Activated T-cell treated with anti-CD3 and anti-CD28 coated beads for 1 hour (primary cell): ENCODE results near the gene MCTP2.
"Not testable (repeated sequence)": the region's sequence is repeated elsewhere in the genome, so short reads cannot be mapped to it uniquely, and the experiment has no call there.

ENCODE experiments used
- DNase-seq: peaks from one replicate; pipeline ENCODE4 v3.0.0-alpha.2; 2020; ENCODE audit warnings: low read depth

The MCTP2 gene

DNA sequence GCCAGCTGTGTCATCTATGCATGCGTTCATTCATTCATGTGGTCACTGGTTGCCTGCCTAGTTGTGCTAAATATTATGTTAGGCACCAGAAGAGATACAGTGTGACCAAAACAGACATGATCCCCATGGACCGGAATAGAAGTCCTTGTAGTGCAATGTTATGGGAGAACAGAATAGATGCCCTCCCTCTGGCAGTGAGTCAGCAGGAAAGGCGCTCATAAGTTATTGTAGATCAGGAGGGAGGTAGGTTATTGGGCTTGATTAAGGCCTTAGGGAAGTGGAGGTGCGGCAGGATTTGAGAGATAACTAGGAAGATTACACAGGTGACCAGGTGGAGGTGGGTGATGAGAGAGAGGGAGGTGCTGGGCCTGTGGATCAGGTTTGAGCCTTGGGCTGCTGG is 5.2 kb downstream of the MCTP2 start:
- DNase-seq: no peak

DNA sequence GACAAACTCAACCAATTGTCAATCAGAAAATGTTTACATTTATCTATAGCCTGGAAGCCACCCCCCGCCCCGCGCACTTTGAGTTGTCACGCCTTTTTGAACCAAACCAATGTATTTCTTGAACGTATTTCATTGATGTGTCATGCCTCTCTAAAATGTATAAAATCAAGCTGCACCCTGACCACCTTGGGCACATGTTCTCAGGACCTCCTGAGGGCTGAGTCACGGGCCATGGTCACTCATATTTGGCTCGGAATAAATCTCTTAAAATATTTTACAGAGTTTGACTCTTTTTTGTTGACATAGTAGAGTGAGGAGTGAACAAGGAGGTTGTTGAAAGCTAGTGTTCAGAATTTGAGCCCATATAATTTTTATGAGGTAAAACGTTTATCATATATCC is 6.5 kb downstream of the MCTP2 start:
- DNase-seq: no peak

DNA sequence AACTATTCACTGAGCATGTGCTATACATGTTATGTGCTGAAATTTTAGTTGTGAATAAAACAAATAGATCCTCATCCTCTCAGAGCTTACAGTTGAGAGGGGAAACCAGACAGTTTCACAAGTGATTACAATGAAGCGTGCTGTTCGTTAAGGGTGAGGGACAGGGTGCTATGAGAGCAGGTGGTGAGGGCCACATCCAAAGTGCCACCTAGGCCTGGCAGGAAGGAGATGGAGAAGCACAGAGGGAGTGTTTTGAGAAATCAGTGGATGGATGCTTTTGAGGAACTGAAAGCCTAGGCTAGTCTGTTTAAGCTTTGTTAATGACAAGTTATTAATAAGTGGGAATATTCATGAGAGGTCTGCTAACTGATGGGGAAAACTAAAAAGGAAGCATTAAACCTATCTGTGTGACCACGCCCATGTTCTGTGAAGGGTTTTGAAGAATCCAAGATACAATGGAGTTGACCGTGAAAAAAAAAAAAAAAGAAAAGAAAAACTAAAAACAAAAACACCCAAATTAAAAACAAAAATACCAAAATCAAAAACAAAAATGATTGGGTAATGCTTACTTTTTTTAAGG is 7.3 kb downstream of the MCTP2 start:
- no peak for DNase-seq

DNA sequence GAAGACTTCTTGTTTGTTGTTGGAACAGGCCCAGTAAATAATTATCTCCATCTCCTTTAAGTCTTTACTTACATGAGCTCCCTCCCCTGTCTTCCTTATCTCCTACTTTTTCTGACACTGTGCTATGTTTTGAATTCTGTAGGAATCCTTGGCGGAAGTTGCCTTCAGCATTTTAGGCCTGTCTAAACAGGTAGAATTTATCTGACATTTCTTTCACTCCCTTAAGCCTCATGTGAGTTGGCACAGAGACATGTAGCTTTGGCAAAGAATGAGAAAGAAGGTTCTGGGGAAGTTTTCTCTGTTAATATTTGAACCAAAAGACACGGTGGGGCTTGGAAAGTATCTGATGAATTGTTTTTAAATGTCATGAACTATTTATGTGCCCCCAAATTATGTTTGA is 8.1 kb downstream of the MCTP2 start:
- DNase-seq: no peak

DNA sequence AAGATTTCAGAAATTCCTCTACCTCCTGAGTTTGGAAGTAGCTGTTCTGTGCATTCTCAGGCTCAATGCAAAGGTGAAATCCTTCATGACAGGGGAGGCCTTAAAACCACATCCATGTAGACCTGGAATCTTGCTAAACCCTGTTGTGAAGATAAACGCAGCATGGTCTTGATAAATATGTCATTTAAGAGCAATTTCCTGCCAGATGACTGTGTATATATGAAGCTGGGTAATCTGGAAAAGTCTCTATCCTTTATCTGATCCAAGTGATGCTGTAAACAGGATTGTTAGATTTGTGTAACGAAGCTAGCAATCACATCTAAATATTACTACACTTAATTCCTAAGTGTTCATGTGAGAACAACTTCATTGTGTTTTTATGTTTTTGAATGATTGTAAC is 9.1 kb downstream of the MCTP2 start:
- DNase-seq: no peak

DNA sequence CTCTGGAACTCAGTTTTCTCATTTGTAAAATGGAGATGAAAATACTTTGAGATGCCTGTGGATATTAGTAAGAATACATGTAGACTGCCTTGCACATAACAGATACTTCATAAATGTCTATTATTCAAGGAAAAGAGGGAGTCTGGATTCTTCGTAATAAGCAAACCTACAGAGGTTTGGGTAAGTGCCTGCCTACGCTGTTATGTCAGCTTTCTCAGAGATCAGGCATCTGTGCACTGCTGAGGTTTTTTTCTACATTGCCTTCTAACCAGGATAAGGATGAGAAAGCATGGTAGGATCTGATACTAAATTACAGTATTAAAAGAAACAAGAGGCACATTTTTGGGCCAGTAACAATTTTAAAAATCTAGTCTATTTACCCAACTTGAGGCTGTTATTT is 10.9 kb downstream of the MCTP2 start:
- DNase-seq: no peak

DNA sequence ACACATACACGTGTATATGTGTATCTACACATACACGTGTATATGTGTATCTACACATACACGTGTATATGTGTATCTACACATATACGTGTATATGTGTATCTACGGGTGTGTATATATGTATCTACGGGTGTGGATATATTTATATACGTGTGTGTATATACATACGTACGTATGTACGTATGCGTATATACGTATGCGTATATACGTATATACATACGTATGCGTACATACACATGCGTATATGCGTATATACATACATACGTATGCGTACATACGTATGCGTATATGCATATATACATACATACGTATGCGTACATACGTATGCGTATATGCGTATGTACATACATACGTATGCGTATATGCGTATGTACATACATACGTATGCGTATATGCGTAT is 11.6 kb downstream of the MCTP2 start:
- not testable (repeated sequence) for DNase-seq

DNA sequence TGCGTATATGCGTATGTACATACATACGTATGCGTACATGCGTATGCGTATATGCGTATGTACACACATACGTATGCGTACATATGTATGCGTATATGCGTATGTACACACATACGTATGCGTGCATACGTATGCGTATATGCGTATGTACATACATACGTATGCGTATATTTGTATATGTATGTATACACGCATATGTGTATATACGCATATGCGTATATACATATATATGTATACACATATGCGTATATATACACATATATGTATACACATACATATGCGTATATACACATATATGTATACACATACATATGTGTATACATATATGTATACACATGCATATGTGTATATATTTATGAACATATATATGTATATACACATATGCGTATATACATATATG is 12.1 kb downstream of the MCTP2 start:
- DNase-seq: no peak

DNA sequence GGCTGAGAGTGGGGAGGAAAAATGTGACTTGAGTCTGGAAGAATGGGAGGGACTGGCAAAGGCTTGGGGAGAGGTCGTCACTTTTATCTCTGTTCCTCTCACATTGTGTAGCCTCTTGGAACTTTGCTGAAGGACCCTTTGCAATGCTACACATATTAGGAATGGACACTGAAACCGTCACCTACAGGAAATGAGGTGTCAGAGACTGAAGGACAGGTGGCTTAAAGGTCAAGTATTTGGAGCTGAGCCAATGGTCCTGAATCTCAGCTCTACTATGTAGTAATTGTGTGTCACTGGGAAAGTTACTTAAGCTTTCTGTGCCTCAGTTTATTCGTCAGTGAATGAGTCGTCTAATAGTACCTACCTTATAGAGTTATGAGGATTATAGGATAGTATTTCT is 14.7 kb downstream of the MCTP2 start:
- DNase-seq: no peak

DNA sequence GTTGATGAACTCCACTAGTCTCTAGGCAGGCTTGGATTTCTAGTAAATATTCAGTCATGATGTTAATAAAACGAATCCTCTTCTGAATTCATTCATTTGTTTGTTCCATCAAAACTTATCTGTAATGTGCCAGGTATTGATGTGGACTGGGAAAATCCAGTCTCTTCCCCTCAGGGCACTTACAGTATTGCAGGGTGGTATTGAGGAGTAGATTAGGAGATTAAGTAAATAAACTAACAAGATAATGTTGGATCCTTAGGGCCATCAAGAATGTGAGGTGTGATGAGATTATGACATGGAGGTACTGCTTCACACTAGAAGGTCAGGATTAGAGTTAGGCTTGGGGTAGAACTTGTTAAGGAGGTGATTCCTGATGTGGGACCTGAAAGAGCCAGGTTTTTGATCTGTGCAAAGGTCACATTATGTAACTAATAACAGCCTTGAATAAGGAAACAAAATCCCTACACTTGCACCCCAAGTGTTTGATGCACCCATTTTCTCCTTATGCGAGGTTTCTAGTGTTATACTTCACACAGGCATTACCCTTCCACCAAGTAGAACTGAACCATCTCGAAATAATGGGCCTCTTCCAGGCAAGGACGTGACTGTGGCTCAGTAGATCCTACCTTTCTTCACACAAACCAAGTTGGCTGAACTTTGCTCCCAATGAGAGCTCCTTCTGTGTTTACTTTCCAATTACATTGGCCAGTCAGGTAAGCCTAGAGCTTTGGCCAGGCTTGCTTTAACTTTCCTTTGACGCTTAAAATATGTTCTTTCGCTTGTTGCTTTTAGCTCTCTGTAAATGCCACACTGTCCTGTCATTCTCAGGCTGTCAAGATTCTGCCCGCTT is 16.7 kb downstream of the MCTP2 start:
- no peak for DNase-seq

DNA sequence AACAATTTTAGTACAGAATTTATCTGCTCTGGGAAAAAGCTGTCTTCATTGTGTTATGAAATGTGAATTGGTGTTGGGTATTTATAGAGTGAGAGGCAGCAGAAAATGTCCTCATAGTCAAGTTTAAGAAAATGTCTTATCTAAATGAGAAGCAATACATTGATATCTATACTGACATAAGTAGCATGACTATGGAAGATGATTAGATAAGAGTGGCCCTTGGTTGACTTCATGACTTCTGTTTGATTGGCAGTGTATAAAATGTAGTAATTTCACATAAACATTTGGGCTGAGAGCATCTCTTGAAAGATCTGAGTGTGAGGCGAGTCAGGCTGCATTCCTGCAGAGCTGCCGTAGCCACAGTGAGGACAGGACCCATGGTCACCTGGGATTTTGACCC is 19.4 kb downstream of the MCTP2 start:
- no peak for DNase-seq

DNA sequence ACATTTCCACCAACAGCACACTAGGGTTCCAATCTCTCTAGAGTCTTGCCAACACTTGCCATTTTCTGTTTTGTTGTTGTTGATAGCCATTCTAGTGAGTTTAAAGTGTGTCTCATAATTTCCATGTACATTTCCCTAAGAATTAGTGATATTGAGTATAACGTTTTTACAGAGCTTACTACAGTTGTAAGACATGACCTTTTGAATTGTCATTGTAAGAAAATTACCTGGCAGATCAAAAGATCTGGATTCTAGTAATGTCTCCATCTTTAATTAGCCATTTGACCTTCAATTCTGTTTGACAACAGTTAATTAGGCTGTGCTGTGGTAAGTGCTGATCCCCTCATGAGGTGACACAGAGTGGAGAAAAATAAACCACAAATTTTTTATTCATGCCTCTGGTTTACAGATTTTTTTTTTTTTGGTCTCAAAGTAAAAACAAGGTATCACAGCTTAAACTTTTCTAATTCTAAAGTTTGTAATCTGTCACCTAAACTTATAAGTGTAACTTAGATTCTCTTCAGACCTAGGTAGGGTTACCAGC is 20.9 kb downstream of the MCTP2 start:
- no peak for DNase-seq

DNA sequence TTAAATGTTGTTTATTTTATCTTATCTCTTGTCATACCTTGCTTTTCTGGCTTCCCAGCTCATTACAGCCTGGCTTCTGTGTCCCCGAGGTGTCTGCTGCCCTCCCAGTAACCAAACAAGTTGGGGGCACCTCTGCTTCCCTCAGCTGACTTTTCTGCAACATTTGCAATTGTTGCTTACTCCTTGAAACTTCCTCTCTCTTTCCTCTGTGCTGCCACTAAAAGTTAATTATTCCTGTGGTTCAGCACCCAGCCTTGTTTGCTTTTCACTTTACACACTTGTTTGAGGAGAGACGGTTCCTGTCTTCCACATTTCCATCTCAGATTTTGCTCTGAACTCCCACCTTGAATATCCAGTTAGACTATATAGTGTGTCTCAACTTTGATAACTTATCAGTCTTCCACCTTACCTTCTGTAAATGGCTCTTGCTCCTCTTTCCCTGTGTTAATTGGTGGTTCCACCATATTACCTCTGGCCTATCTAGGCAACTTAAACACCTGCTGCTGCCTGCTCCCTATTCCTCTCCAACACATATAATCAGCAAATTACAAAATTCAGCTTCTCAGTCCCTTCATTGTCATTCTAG is 21.6 kb downstream of the MCTP2 start:
- DNase-seq: no peak

DNA sequence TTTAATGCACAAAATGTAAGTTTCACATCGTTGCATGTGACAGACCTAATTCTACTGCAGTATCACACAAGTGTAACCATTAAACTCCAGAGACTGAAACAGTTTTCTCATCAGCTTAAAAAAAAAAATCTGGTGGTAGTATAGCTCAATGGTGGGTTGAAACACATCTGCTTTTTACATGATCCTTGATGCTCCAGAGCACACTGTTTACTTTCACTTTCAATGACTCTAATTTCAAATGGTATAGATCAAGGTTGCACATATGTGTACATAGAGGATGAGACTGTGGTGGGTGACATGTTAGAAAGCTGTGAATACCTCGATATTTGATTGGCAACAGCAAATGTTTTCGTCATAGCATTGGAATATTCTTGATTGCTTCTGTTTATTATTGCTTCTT is 22.4 kb downstream of the MCTP2 start:
- DNase-seq: no peak

DNA sequence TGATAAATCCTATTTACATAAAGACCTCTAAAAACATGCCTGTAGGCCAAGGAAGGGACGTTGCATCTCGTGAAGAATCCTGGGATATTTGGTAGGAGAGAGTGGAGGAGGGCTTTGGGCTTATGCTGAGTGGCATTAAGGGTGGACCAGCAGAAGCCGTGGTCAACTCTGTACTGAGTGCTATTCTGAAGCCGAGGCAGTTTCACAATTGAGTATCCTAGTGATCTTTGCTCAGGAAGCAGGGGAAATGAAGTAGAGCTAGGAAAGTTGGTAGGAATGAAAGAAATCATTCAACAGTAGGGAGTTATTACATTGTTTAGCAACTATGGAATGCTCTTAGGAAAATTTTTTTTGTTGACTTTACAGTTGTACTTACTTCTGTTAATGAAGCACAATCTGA is 24.2 kb downstream of the MCTP2 start:
- no peak for DNase-seq

DNA sequence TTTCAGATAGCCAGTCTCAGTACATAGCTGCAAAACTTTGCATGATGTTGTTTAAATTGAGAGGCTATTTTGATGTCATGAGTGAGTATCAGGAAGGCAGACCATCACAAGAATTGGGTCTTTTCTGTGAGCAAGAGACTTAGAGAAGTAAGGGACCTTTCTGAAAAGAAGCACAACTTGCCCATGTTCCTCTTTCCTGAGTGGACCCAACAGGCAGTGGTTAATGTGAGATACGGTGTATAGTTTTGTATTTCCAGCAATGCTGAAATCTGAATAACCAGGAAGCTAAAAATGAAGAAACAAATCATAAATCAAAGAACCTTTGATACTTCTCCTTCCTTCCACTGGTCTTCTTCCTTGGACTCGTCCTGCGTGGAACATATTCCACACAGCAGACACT is 25.1 kb downstream of the MCTP2 start:
- no peak for DNase-seq

DNA sequence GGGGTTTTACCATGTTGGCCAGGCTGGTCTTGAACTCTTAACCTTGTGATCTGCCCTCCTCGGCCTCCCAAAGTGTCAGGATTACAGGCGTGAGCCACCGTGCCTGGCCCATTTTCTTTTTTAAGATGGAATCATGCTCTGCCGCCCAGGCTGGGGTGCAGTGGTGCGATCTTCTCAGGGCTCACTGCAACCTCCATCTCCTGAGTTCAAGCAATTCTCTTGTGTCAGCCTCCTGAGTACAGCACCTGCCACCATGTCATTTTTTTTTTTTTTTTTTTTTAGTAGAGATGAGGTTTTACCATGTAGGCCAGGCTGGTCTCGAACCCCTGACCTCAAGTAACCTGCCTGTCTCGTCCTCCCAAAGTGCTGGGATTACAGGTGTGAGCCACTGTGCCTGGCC is 26.4 kb downstream of the MCTP2 start:
- DNase-seq: not testable (repeated sequence)

DNA sequence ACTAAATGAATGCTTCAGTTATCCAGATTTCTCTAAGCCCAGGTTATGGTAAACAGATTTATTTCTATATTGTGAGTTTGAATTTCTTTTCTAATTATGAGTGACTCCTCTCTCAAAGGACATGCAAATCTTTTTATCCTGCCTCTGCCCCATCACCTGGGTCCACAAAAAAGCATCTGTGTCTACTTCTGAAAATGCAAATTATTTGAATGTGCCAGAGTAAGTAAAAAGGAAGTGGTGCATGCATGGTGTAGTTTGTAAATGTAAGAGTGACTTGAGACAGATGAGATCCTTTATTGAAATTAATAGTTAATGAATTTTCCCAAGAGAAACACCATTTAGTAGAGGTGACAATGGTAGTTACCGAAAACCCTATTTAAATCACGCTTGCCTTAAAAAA is 26.9 kb downstream of the MCTP2 start:
- no peak for DNase-seq

DNA sequence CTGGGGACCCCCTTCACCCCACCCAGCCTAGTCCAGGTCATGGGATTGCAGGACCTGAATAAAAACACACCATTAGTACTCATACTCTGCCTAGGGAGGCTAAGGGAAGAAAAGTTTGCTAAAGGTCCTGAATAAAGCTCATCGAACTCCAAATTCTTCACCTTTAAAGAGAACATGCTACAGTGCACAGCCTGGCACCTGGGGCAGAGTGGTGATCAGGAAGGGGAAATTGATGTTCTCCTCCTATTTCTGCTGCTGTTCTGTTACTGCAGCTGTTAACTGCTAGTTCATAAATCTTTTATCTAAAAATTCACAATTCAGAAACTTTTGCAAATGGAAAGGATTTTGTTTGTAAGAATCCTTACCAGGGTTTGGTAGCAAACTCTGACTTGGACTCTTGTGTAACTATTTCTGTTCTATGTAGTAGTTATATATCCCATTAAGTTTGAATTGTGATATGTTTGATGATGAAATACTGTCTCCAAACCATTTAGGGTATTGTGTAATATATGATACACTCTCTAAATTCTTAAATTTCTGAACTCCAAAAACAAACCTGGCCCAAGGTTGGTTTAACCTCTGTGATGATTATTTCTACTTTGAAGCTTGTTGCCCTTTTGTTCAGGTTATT is 27.9 kb downstream of the MCTP2 start:
- DNase-seq: no peak

DNA sequence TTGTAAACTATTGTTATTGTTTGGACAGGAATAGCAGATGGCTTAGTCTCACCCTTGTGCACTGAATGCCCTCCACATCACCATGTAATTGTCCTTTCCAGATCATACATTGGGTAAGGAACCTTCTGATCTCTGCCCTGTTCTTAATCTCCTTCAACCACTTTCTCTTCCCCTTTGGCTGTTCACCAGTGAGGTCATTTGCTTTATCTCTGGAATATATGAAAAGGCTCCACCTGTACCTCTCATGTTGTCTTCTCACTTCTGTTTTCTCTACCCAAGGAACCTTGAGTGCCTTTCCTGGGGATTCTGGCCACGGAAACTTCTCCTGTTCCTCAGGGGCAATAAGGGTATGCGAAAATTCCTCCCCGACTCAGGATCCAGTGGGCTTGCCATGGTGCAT is 28.5 kb downstream of the MCTP2 start:
- DNase-seq: no peak

DNA sequence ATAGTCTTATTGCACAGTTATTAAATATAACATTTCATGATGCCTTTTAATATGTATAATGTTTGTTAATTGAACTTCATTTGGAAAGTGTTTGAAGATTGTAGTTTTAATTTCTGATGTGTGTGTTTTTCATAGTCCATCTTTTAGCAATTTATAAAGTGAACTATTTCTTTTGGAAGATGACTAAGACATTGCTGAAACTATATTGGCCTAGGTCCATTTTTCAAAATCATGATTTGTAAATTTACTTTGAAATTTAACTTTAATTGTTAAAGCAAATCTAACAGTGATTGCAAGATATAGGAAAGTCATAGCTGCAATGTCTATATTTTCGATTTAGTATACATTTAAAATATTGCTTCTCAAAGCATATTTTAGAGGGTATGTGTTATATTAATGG is 30.8 kb downstream of the MCTP2 start:
- no peak for DNase-seq

DNA sequence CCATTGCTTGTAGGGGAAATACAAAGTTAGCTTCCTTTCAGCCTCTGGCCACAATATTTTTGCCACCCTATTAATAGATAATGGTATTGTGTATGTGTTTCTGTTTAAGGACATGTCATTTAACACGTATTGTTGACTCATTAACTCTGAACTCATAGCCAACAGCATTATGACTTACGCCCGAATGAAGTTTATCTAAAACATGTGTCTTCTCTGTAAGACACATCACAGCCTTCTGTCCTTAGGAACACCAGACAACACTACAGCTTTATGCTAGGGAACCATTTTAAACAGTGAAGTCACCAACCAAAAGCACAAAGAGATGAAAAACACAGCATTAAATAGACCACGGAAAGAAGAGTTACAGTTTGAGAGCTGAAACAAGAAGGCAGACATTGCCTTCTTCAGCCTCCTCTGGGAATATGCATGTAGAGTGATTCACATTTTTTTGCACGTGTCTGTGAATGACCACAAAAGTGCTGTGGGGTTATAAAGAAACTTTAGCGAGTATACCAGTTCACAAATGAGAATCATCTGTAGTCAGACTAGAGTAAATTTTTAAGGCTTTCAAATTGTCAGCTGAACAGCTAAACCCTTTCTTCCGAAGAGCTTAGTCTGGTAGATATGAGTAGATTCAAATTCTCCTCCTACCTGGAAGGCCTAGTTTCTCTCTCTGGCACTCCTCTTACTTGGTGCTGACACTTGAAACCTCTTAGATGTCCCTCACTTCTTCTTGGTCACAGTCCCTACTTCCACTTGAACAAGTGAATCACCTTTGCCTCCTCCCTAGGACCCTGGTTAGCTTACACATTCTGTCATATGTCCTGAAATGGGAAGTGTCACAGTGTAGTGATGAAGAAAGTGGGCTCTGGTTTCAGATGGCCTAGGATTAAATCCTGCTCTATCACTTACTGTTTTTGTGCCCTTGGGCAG is 32.2 kb downstream of the MCTP2 start:
- DNase-seq: no peak
